ENCODE measurements around the gene ADAMTS4. TPM values are rescaled to one million over a fixed set of nuclear protein-coding genes. Genes with fewer than 3 reads are reported as not detected.

Gene ADAMTS4
- total and polyA plus RNA-seq, 9 of the 15 experiments (the other 6 are each of a cell fraction or from before 2014, with no cell fraction given), result 0.07 to 3.7 (median 0.41) TPM

GRCh38 chr1:161153682-161154337 is 45.0 kb downstream of the ADAMTS4 start, which contains the start of gene UFC1 (continued):
- TF ChIP-seq, protein P1, sequence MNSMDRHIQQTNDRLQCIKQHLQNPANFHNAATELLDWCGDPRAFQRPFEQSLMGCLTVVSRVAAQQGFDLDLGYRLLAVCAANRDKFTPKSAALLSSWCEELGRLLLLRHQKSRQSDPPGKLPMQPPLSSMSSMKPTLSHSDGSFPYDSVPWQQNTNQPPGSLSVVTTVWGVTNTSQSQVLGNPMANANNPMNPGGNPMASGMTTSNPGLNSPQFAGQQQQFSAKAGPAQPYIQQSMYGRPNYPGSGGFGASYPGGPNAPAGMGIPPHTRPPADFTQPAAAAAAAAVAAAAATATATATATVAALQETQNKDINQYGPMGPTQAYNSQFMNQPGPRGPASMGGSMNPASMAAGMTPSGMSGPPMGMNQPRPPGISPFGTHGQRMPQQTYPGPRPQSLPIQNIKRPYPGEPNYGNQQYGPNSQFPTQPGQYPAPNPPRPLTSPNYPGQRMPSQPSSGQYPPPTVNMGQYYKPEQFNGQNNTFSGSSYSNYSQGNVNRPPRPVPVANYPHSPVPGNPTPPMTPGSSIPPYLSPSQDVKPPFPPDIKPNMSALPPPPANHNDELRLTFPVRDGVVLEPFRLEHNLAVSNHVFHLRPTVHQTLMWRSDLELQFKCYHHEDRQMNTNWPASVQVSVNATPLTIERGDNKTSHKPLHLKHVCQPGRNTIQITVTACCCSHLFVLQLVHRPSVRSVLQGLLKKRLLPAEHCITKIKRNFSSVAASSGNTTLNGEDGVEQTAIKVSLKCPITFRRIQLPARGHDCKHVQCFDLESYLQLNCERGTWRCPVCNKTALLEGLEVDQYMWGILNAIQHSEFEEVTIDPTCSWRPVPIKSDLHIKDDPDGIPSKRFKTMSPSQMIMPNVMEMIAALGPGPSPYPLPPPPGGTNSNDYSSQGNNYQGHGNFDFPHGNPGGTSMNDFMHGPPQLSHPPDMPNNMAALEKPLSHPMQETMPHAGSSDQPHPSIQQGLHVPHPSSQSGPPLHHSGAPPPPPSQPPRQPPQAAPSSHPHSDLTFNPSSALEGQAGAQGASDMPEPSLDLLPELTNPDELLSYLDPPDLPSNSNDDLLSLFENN (IDR thresholded peaks at IDR 0.05; ENCODE audit: low read depth in 2 of 2, low read length in 2 of 2), result peak; percentile 7 to 58; a peak in 2 of 4 replicates
- TF ChIP-seq ZFP30 (CRISPR knock-in tag; IDR thresholded peaks at IDR 0.05; ENCODE audit: borderline replicate concordance) (no peak), TFAP4 (CRISPR knock-in tag; IDR thresholded peaks at IDR 0.05; ENCODE audit: borderline replicate concordance) (peak; percentile 73; the same call in 1 of the 2 replicates), HOMEZ (CRISPR knock-in tag; IDR thresholded peaks at IDR 0.05) (no peak), NFXL1 (CRISPR knock-in tag; IDR thresholded peaks at IDR 0.05) (no peak)
- TF ChIP-seq, protein P2, sequence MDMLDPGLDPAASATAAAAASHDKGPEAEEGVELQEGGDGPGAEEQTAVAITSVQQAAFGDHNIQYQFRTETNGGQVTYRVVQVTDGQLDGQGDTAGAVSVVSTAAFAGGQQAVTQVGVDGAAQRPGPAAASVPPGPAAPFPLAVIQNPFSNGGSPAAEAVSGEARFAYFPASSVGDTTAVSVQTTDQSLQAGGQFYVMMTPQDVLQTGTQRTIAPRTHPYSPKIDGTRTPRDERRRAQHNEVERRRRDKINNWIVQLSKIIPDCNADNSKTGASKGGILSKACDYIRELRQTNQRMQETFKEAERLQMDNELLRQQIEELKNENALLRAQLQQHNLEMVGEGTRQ (CRISPR knock-in tag; IDR thresholded peaks at IDR 0.05), result no peak
- TF ChIP-seq, protein P3, sequence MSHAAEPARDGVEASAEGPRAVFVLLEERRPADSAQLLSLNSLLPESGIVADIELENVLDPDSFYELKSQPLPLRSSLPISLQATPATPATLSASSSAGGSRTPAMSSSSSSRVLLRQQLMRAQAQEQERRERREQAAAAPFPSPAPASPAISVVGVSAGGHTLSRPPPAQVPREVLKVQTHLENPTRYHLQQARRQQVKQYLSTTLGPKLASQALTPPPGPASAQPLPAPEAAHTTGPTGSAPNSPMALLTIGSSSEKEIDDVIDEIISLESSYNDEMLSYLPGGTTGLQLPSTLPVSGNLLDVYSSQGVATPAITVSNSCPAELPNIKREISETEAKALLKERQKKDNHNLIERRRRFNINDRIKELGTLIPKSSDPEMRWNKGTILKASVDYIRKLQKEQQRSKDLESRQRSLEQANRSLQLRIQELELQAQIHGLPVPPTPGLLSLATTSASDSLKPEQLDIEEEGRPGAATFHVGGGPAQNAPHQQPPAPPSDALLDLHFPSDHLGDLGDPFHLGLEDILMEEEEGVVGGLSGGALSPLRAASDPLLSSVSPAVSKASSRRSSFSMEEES (CRISPR knock-in tag; IDR thresholded peaks at IDR 0.05), result no peak
- TF ChIP-seq, protein P4, sequence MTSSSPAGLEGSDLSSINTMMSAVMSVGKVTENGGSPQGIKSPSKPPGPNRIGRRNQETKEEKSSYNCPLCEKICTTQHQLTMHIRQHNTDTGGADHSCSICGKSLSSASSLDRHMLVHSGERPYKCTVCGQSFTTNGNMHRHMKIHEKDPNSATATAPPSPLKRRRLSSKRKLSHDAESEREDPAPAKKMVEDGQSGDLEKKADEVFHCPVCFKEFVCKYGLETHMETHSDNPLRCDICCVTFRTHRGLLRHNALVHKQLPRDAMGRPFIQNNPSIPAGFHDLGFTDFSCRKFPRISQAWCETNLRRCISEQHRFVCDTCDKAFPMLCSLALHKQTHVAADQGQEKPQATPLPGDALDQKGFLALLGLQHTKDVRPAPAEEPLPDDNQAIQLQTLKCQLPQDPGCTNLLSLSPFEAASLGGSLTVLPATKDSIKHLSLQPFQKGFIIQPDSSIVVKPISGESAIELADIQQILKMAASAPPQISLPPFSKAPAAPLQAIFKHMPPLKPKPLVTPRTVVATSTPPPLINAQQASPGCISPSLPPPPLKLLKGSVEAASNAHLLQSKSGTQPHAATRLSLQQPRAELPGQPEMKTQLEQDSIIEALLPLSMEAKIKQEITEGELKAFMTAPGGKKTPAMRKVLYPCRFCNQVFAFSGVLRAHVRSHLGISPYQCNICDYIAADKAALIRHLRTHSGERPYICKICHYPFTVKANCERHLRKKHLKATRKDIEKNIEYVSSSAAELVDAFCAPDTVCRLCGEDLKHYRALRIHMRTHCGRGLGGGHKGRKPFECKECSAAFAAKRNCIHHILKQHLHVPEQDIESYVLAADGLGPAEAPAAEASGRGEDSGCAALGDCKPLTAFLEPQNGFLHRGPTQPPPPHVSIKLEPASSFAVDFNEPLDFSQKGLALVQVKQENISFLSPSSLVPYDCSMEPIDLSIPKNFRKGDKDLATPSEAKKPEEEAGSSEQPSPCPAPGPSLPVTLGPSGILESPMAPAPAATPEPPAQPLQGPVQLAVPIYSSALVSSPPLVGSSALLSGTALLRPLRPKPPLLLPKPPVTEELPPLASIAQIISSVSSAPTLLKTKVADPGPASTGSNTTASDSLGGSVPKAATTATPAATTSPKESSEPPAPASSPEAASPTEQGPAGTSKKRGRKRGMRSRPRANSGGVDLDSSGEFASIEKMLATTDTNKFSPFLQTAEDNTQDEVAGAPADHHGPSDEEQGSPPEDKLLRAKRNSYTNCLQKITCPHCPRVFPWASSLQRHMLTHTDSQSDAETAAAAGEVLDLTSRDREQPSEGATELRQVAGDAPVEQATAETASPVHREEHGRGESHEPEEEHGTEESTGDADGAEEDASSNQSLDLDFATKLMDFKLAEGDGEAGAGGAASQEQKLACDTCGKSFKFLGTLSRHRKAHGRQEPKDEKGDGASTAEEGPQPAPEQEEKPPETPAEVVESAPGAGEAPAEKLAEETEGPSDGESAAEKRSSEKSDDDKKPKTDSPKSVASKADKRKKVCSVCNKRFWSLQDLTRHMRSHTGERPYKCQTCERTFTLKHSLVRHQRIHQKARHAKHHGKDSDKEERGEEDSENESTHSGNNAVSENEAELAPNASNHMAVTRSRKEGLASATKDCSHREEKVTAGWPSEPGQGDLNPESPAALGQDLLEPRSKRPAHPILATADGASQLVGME (CRISPR knock-in tag; IDR thresholded peaks at IDR 0.05), result 0 out of 2 replicates have a peak, but pooled peaks have one; percentile 8
